ENCODE measurements around the gene TEX10. TPM values are rescaled to one million over a fixed set of nuclear protein-coding genes. Genes with fewer than 3 reads are reported as not detected.

The TEX10 gene
- total RNA-seq, 2 donors from 2014 or later, result 9.6 to 18.0 TPM

DNA sequence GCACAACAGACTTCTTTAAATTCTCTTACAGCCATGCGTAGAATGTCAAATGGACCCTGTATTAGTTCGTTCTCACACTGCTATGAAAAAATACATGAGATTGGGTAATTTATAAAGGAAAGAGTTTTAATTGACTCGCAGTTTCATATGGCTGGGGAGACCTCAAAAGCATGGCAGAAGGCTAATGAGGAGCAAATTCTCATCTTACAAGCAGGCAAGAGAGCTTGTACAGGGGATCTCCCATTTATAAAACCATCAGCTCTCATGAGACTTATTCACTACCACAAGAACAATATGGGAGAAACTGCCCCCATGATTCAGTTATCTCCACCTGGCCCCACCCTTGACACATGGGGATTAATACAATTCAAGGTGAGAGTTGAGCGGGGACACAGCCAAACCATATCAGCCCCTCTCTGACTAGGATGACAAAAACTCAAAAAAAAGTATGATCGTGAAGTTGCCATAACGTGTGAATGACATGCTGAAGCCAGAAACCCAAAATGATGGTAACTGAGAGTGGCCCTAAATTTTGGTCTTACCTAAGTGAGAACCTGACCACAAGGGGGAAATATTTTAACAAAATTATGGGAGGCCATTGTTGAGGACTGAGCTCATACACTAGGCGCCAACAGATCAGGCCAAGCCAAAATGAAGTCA, 17.5 kb upstream of the TEX10 start:
- ATAC-seq (ENCODE audit: insufficient number of reproducible peaks, low FRiP score, low read depth), result no peak
- Histone ChIP-seq H3K36me3 (no peaks in the 10 kb centered on the region), H3K27me3 (replicated peaks; ENCODE audit: insufficient read depth) (no peaks in the 10 kb centered on the region), H3K4me1 (ENCODE audit: control insufficient read depth in 1 of 2, low read depth in 2 of 2) (no peaks in the 10 kb centered on the region), H3K4me3 (no peak overlapping the region), H3K27ac (no peak overlapping the region), H3K9me3 (no peaks in the 10 kb centered on the region)
- DNase-seq (ENCODE audit: low spot score), result no peak
- TF ChIP-seq, protein P1, sequence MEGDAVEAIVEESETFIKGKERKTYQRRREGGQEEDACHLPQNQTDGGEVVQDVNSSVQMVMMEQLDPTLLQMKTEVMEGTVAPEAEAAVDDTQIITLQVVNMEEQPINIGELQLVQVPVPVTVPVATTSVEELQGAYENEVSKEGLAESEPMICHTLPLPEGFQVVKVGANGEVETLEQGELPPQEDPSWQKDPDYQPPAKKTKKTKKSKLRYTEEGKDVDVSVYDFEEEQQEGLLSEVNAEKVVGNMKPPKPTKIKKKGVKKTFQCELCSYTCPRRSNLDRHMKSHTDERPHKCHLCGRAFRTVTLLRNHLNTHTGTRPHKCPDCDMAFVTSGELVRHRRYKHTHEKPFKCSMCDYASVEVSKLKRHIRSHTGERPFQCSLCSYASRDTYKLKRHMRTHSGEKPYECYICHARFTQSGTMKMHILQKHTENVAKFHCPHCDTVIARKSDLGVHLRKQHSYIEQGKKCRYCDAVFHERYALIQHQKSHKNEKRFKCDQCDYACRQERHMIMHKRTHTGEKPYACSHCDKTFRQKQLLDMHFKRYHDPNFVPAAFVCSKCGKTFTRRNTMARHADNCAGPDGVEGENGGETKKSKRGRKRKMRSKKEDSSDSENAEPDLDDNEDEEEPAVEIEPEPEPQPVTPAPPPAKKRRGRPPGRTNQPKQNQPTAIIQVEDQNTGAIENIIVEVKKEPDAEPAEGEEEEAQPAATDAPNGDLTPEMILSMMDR (IDR thresholded peaks at IDR 0.05), result no peak

DNA sequence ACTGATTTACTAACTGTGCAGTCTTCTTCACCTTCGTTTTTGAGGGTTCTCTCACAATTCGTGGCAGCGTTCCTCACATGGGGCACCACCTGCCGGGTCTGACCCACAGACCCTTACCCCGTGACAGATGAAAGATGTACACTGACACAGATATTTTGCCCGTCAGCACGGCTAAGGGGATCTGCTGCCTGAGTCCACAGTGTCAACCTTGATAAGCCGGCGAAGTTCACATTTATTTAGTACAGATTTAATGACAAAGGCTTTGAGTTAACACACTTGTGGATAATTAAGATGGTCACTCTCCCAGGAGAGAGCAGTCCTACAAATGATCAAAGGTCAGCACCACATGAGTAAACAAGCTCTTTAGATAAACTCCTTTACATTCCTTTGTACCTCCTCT, 15.9 kb upstream of the TEX10 start:
- ATAC-seq (ENCODE audit: insufficient number of reproducible peaks, low FRiP score, low read depth) (no peak), DNase-seq (ENCODE audit: low spot score) (no peak)
- no peaks in the 10 kb centered on the region for H3K9me3 ChIP-seq
- TF ChIP-seq, protein P1 (IDR thresholded peaks at IDR 0.05), result no peak
- no peaks in the 10 kb centered on the region for H3K27me3 ChIP-seq (replicated peaks; ENCODE audit: insufficient read depth)
- H3K4me3 ChIP-seq, result no peak overlapping the region
- H3K27ac ChIP-seq, result no peak overlapping the region
- no peaks in the 10 kb centered on the region for H3K36me3 ChIP-seq
- no peaks in the 10 kb centered on the region for H3K4me1 ChIP-seq (ENCODE audit: control insufficient read depth in 1 of 2, low read depth in 2 of 2)

DNA sequence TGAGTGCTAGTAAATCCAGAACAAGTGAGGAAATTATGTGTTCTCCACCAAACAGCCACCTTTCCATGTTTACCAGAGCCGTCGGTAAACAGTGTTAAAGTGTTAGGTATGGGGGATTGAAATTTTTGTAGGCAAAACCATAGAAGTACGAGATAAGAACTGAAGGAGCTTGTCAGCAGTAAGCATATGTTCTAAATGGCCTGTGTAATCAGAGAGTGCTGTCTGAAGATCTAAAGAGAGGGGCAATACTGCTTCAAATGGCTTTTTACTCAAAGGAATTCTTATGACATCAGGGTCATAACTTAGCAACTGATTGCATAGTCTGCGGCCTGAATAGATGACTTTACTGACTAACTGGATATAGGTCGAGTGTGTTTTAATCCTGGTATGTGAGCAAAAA, 13.4 kb upstream of the TEX10 start:
- Histone ChIP-seq H3K4me1 (ENCODE audit: control insufficient read depth in 1 of 2, low read depth in 2 of 2) (no peaks in the 10 kb centered on the region), H3K27me3 (replicated peaks; ENCODE audit: insufficient read depth) (no peaks in the 10 kb centered on the region), H3K9me3 (no peaks in the 10 kb centered on the region), H3K36me3 (no peaks in the 10 kb centered on the region), H3K27ac (no peak overlapping the region), H3K4me3 (no peak overlapping the region)
- TF ChIP-seq, protein P1 (IDR thresholded peaks at IDR 0.05), result no peak
- ATAC-seq (ENCODE audit: insufficient number of reproducible peaks, low FRiP score, low read depth) (no peak), DNase-seq (ENCODE audit: low spot score) (no peak)

DNA sequence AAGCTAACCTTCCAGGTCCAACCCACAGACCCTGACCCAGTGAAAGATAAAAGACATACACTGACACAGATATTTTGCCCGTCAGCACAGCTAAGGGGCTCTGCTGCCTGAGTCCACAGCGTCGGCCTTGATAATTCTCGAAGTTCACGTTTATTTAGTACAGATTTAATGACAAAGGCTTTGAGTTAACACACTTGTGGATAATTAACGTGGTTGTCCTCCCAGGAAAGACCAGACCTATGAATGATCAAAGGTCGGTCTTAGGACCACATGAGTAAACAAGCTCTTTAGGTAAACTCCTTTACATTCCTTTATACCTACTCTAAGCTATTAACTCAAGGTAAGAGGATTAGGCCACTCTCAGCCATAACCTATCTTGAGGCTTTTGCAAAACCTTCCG, 11.3 kb upstream of the TEX10 start:
- ATAC-seq (ENCODE audit: insufficient number of reproducible peaks, low FRiP score, low read depth), result no peak
- Histone ChIP-seq H3K4me3 (no peak overlapping the region), H3K4me1 (ENCODE audit: control insufficient read depth in 1 of 2, low read depth in 2 of 2) (no peaks in the 10 kb centered on the region), H3K27ac (no peak overlapping the region), H3K9me3 (no peaks in the 10 kb centered on the region), H3K36me3 (no peaks in the 10 kb centered on the region), H3K27me3 (replicated peaks; ENCODE audit: insufficient read depth) (no peaks in the 10 kb centered on the region)
- no peak for DNase-seq (ENCODE audit: low spot score)
- TF ChIP-seq, protein P1 (IDR thresholded peaks at IDR 0.05), result no peak

DNA sequence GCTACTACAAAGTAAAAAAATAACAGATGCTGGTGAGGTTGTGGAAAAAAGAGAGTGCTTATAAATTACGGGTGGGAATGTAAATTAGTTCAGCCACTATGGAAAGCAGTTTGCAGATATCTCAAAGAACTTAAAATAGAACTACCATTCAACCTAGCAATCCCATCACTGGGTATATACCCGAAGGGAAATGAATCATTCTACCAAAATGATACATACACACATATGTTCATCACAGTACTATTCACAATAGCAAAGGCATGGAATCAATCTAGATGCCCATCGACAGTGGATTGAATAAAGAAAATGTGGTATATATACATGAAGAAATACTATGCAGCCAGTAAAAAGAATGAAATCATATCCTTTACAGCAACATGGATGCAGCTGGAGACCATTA, 6.3 kb upstream of the TEX10 start:
- H3K36me3 ChIP-seq, result no peaks in the 10 kb centered on the region

More for the DNA sequence above, 6.3 kb upstream of the TEX10 start:
- ATAC-seq (ENCODE audit: insufficient number of reproducible peaks, low FRiP score, low read depth), result no peak
- Histone ChIP-seq H3K27ac (no peak overlapping the region), H3K4me3 (no peak overlapping the region), H3K9me3 (no peaks in the 10 kb centered on the region), H3K4me1 (ENCODE audit: control insufficient read depth in 1 of 2, low read depth in 2 of 2) (no peaks in the 10 kb centered on the region), H3K27me3 (replicated peaks; ENCODE audit: insufficient read depth) (no peaks in the 10 kb centered on the region)
- TF ChIP-seq, protein P1 (IDR thresholded peaks at IDR 0.05), result no peak
- no peak for DNase-seq (ENCODE audit: low spot score)
